ENCODE data around the gene MEI1. TPM values are rescaled to one million over a fixed set of nuclear protein-coding genes. Genes with fewer than 3 reads are reported as not detected.
A peak's percentile ranks its signal among the peaks of the same experiment; 100 is the strongest.

MEI1 gene
- total and polyA plus RNA-seq, 8 donors = 1.6 to 15.2 (median 3.4) TPM; not detected in 2

GRCh38 chr22:41696703-41697102 is 2.6 kb upstream of the MEI1 start:
- H3K9me3 ChIP-seq = no peaks in the 10 kb centered on the region
- H3K27ac ChIP-seq = peak overlapping the region in 4 of 5 donors; percentile 18 to 66 (median 54)
- TF ChIP-seq POLR2AphosphoS5 (IDR thresholded peaks at IDR 0.05) = no peak
- no peaks in the 10 kb centered on the region for H3K27me3 ChIP-seq
- peaks cover 17 to 24% (median 21%) of the 10 kb centered on the region in 4 donors for H3K4me1 ChIP-seq
- no peak for DNase-seq
- peaks cover 6 to 24% (median 19%) of the 10 kb centered on the region in 4 donors for H3K36me3 ChIP-seq
- 52 to 62% (median 57%) methylated on average over 11 of the region's 11 CpGs for WGBS, 5 donors
- no peak overlapping the region for H3K4me3 ChIP-seq
- intact Hi-C loops (cut with DNase I; ENCODE audit: low total_unique reads) = loop anchor here (5.0 kb wide), 1 partner anchor 241 kb away; no protein-coding TSS in a partner anchor

GRCh38 chr22:41697126-41697775 is 2.1 kb upstream of the MEI1 start:
- Histone ChIP-seq H3K27ac (peak overlapping the region in 4 of 5 donors; percentile 18 to 66 (median 54)), H3K4me1 (peaks cover 17 to 24% (median 21%) of the 10 kb centered on the region in 4 donors), H3K27me3 (no peaks in the 10 kb centered on the region), H3K4me3 (peak overlapping the region; percentile 15 to 30 (median 27)), H3K9me3 (no peaks in the 10 kb centered on the region), H3K36me3 (peaks cover 6 to 24% (median 19%) of the 10 kb centered on the region in 4 donors)
- TF ChIP-seq POLR2A (IDR thresholded peaks at IDR 0.05) (no peak), POLR2AphosphoS5 (IDR thresholded peaks at IDR 0.05) (peak in 1 of 3 donors; percentile 10), CTCF (IDR thresholded peaks at IDR 0.05) (peak in 5 of 7 experiments; percentile 92 to 99 (median 97))
- WGBS, 5 donors = 2 to 29% (median 28%) methylated on average over 8 to 12 of the region's 12 CpGs
- DNase-seq = peak; percentile 95 to 96
- intact Hi-C loops (cut with DNase I; ENCODE audit: low total_unique reads) = loop anchor here (5.0 kb wide), 1 partner anchor 240 kb away; no protein-coding TSS in a partner anchor

GRCh38 chr22:41700108-41700364 is 733 bp downstream of the MEI1 start:
- WGBS, 5 donors = 95 to 97% (median 96%) methylated on average over 16 of the region's 16 CpGs
- no peak for TF ChIP-seq POLR2A (IDR thresholded peaks at IDR 0.05)
- TF ChIP-seq POLR2AphosphoS5 (IDR thresholded peaks at IDR 0.05) = no peak
- TF ChIP-seq EP300 (IDR thresholded peaks at IDR 0.05) = no peak
- no peak for TF ChIP-seq CTCF (IDR thresholded peaks at IDR 0.05)
- H3K4me1 ChIP-seq = peaks cover 17 to 24% (median 21%) of the 10 kb centered on the region in 4 donors

GRCh38 chr22:41702763-41703162 is 3.5 kb downstream of the MEI1 start:
- no peak for DNase-seq
- H3K27me3 ChIP-seq = no peaks in the 10 kb centered on the region
- H3K4me1 ChIP-seq = peaks cover 7 to 12% (median 9%) of the 10 kb centered on the region in 4 donors
- H3K27ac ChIP-seq = no peak overlapping the region
- H3K9me3 ChIP-seq = no peaks in the 10 kb centered on the region
- H3K36me3 ChIP-seq = no peaks in the 10 kb centered on the region
- TF ChIP-seq POLR2AphosphoS5 (IDR thresholded peaks at IDR 0.05) (no peak), POLR2A (IDR thresholded peaks at IDR 0.05) (no peak), CTCF (IDR thresholded peaks at IDR 0.05) (no peak), EP300 (IDR thresholded peaks at IDR 0.05) (no peak)
- intact Hi-C loops (cut with DNase I; ENCODE audit: low total_unique reads) = no loop called here
- 84 to 97% (median 93%) methylated on average over 9 of the region's 9 CpGs for WGBS, 5 donors
- no peak overlapping the region for H3K4me3 ChIP-seq

More at GRCh38 chr22:41700108-41700364, 733 bp downstream of the MEI1 start:
- Histone ChIP-seq H3K36me3 (peaks cover 0 to under 1% (median 0%) of the 10 kb centered on the region in 4 donors), H3K27me3 (no peaks in the 10 kb centered on the region), H3K4me3 (no peak overlapping the region), H3K27ac (no peak overlapping the region), H3K9me3 (no peaks in the 10 kb centered on the region)
- no peak for DNase-seq
- intact Hi-C loops (cut with DNase I; ENCODE audit: low total_unique reads) = no loop called here

- no peaks in the 10 kb centered on the region for H3K27me3 ChIP-seq
- intact Hi-C loops (cut with DNase I; ENCODE audit: low total_unique reads) = no loop called here
- H3K4me3 ChIP-seq = no peak overlapping the region
- 85 to 96% (median 87%) methylated on average over 10 of the region's 10 CpGs for WGBS, 5 donors
- no peaks in the 10 kb centered on the region for H3K36me3 ChIP-seq
- DNase-seq = no peak
- no peak overlapping the region for H3K27ac ChIP-seq
- TF ChIP-seq POLR2A (IDR thresholded peaks at IDR 0.05) (no peak), EP300 (IDR thresholded peaks at IDR 0.05) (no peak)
- no peaks in the 10 kb centered on the region for H3K9me3 ChIP-seq
- no peaks in the 10 kb centered on the region for H3K4me1 ChIP-seq
Observed at GRCh38 chr22:41709341-41709740, 10.0 kb downstream of the MEI1 start.

Data from stomach (tissue), 9 donors.